Measurements from ENCODE around the gene PID1. TPM values are rescaled to one million over a fixed set of nuclear protein-coding genes. Genes with fewer than 3 reads are reported as not detected.

PID1 gene
- total RNA-seq, 3 donors from 2014 or later: 13.5 to 60.3 (median 42.0) TPM

DNA sequence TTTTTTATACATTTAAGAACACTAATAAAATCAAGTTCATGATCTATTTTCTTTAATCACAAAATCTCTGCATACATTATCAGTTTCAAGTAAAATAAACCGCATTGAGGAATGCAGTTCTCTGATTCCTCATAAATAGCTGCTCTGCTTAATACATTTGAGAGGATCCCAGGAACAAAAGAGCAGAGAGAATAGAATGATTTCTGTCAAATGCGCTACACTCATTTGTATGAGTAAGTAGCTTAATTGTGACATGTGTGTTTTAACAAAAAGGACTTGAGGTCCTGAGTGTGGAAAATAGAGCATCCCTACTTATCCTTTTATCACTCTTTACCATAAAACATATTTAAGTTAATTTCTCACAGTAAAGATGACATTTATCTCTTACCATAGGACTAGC, 134.0 kb downstream of the PID1 start:
- intact Hi-C loops (cut with DNase I; ENCODE audit: low total_unique reads): no loop called here

DNA sequence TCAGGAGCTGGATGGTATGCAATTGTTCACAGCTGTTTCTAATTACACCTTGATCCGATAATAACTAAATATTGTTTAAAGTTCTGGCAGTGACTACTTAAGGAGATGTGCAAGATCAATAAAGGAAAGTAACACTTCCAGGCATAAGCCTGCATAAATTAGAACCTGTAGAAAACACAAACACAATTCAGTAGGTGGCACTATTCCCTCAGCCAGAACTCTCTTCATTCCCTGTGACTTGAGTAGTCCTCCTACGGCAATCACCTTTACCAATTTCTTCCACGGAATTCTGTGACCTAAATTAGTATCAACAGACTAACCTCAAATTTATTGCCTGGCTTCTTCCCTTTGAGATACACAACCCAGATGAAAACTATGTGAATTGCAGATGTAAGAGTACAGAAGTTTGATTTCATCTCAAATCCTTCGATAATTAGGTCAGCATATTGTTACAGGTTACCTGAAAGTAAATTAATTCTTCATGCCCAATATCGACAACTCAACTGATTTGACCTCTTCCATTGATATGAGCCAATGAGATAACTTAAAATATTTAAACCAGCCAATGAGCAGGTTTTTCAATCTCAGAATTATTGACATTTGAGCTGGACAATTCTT, 137.8 kb downstream of the PID1 start:
- Histone ChIP-seq H3K27me3 (no peaks in the 10 kb centered on the region), H3K4me3 (no peak overlapping the region), H3K27ac (no peak overlapping the region), H3K9me3 (no peaks in the 10 kb centered on the region), H3K4me1 (no peaks in the 10 kb centered on the region), H3K36me3 (no peaks in the 10 kb centered on the region)
- TF ChIP-seq, protein P1, sequence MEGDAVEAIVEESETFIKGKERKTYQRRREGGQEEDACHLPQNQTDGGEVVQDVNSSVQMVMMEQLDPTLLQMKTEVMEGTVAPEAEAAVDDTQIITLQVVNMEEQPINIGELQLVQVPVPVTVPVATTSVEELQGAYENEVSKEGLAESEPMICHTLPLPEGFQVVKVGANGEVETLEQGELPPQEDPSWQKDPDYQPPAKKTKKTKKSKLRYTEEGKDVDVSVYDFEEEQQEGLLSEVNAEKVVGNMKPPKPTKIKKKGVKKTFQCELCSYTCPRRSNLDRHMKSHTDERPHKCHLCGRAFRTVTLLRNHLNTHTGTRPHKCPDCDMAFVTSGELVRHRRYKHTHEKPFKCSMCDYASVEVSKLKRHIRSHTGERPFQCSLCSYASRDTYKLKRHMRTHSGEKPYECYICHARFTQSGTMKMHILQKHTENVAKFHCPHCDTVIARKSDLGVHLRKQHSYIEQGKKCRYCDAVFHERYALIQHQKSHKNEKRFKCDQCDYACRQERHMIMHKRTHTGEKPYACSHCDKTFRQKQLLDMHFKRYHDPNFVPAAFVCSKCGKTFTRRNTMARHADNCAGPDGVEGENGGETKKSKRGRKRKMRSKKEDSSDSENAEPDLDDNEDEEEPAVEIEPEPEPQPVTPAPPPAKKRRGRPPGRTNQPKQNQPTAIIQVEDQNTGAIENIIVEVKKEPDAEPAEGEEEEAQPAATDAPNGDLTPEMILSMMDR (IDR thresholded peaks at IDR 0.05): peak in 2 of 3 donors; percentile 23 to 35
- no peak for TF ChIP-seq POLR2A (IDR thresholded peaks at IDR 0.05)
- no peak for TF ChIP-seq POLR2AphosphoS5 (IDR thresholded peaks at IDR 0.05)
- intact Hi-C loops (cut with DNase I; ENCODE audit: low total_unique reads): no loop called here
- DNase-seq (ENCODE audit: low spot score in 2 of 2): no peak

More for the DNA sequence above, 134.0 kb downstream of the PID1 start:
- Histone ChIP-seq H3K4me3 (no peak overlapping the region), H3K9me3 (no peaks in the 10 kb centered on the region), H3K4me1 (no peaks in the 10 kb centered on the region), H3K27ac (no peak overlapping the region), H3K27me3 (no peaks in the 10 kb centered on the region), H3K36me3 (no peaks in the 10 kb centered on the region)
- TF ChIP-seq, protein P1 (IDR thresholded peaks at IDR 0.05): no peak
- TF ChIP-seq POLR2A (IDR thresholded peaks at IDR 0.05) (no peak), POLR2AphosphoS5 (IDR thresholded peaks at IDR 0.05) (no peak)
- DNase-seq (ENCODE audit: low spot score in 2 of 2): no peak

DNA sequence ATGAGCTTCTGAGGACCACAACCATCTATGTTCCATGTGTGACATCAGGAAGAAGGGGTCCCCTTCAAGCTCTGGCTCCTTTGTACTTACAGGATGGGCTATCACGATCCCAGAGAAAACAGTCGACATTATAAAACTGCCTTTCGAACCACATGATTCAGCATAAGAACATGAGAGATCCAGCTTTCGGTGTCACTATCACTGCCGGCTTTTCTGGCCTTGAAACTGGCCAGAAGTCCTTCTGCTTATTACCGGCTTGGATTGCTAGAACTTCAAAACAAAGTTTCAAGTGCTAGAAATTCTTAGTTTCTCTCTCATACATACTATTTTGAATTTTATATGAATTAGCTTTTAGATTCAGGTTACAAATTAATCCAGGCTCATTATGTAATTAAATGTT, 138.9 kb downstream of the PID1 start:
- intact Hi-C loops (cut with DNase I; ENCODE audit: low total_unique reads): no loop called here

DNA sequence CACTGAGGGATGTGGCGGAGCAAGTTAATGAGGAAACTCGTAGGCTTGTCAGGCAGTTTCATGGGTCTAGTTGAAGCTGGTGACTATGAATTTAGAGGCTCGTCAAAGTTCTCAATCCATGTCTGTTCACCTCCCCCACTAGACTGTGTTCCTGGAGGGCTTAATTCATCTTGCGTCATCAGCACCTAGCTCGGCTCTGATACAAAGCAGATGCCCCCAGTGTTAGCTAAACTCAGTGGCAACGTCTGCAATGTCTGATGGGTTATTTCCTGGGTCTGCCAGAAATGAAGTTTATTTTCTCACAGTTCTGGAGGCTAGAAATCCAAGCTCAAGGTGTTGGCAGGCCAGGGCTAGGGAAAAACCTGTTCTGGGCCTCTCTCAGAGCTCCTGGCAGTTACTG, 140.6 kb downstream of the PID1 start:
- intact Hi-C loops (cut with DNase I; ENCODE audit: low total_unique reads): no loop called here
- H3K4me1 ChIP-seq: no peaks in the 10 kb centered on the region
- H3K27me3 ChIP-seq: no peaks in the 10 kb centered on the region
- H3K4me3 ChIP-seq: no peak overlapping the region
- no peak for DNase-seq (ENCODE audit: low spot score in 2 of 2)
- no peaks in the 10 kb centered on the region for H3K36me3 ChIP-seq
- H3K9me3 ChIP-seq: no peaks in the 10 kb centered on the region
- H3K27ac ChIP-seq: no peak overlapping the region
- TF ChIP-seq POLR2AphosphoS5 (IDR thresholded peaks at IDR 0.05): no peak
- no peak for TF ChIP-seq POLR2A (IDR thresholded peaks at IDR 0.05)
- TF ChIP-seq, protein P1 (IDR thresholded peaks at IDR 0.05): no peak

More for the DNA sequence above, 138.9 kb downstream of the PID1 start:
- DNase-seq (ENCODE audit: low spot score in 2 of 2): no peak
- no peak overlapping the region for H3K27ac ChIP-seq
- TF ChIP-seq POLR2AphosphoS5 (IDR thresholded peaks at IDR 0.05) (no peak), POLR2A (IDR thresholded peaks at IDR 0.05) (no peak)
- TF ChIP-seq, protein P1 (IDR thresholded peaks at IDR 0.05): no peak
- H3K27me3 ChIP-seq: no peaks in the 10 kb centered on the region
- H3K4me1 ChIP-seq: no peaks in the 10 kb centered on the region
- no peak overlapping the region for H3K4me3 ChIP-seq
- H3K9me3 ChIP-seq: no peaks in the 10 kb centered on the region
- H3K36me3 ChIP-seq: no peaks in the 10 kb centered on the region

DNA sequence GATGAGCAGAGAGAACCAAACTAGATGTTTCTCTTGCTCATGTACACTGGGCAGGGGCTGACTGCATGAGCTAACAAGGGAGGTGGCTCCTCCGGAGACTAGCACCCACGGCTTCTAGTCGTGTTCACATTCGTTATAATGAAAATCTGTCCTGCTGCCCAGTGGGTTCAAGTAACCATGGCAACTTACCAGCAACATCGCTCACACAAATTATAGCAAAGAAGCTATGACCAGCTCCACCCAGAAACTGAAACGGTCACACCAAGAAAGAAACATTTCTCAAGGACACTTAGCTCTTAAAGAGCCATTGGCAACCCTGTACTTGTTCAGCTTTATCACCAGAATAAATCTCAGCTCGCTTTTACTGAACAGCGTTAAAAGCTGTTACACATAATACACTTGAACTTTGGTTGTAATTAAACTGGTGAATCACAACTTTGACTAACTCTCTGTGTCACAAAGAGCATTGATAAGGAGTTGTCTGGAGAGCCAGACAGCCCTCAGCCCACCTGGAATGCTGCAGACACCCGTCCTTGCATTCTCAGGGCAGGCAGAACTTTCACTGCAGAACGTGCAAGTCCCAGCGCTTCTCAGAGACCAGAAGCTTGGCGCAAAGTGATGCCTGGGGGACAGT, 141.2 kb downstream of the PID1 start:
- TF ChIP-seq POLR2AphosphoS5 (IDR thresholded peaks at IDR 0.05) (no peak), POLR2A (IDR thresholded peaks at IDR 0.05) (no peak)
- TF ChIP-seq, protein P1 (IDR thresholded peaks at IDR 0.05): no peak
- Histone ChIP-seq H3K36me3 (no peaks in the 10 kb centered on the region), H3K27me3 (no peaks in the 10 kb centered on the region), H3K9me3 (no peaks in the 10 kb centered on the region), H3K27ac (no peak overlapping the region), H3K4me1 (no peaks in the 10 kb centered on the region), H3K4me3 (no peak overlapping the region)
- intact Hi-C loops (cut with DNase I; ENCODE audit: low total_unique reads): no loop called here
- DNase-seq (ENCODE audit: low spot score in 2 of 2): no peak
